Fibroblast of lung (primary cell): ENCODE data around the gene ZNF407.

Experiments
- CTCF ChIP-seq, 2 donors: IDR thresholded peaks in 1 of 2; conservative IDR thresholded peaks in 1 of 2; 1 replicate in 1 of 2; 2 replicates in 1 of 2; pipeline ENCODE4 v1.5.1; 2011 to 2012; ENCODE audit warnings: low read length in 2 of 2, control low read depth in 1 of 2, inconsistent platforms in 1 of 2, low read depth in 1 of 2, mild to moderate bottlenecking in 1 of 2
- EZH2 ChIP-seq: IDR thresholded peaks from 2 replicates; pipeline ENCODE4 v1.5.1; 2012; ENCODE audit warnings: low read length, control low read depth, mild to moderate bottlenecking; ENCODE audit errors: missing control alignments

GRCh38 chr18:75016025-75016717 is 418.5 kb downstream of the ZNF407 start:
- TF ChIP-seq CTCF (conservative IDR thresholded peaks at IDR 0.05 in 1 of 2, IDR thresholded peaks at IDR 0.05 in 1 of 2; ENCODE audit: low read depth in 1 of 2, low read length in 2 of 2) (no peak), EZH2 (no peak)
